Measurements from ENCODE around the gene WNT1.

Gene WNT1

DNA sequence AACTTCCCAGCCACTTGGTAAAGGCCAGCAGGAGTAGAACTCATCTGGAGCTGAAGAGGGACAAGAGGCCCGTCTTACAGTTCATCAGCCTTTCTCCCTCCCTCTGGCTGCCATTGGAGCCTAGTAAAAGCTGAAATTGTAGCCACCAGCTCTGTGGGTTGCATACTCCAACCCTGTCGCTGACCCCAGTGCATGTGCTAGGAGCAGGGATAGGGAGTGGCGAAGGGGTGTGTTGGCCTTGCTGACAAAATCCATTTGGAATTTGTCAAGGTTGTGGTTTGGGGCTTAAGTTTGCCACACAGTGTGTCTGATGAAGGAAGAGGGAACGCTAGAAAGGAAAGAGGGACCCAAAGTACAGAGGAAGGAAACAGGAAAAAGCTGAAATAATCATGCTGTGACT, 16.8 kb upstream of the WNT1 start:
- DNase-seq (ENCODE audit: low read depth in 2 of 2), result no peak

DNA sequence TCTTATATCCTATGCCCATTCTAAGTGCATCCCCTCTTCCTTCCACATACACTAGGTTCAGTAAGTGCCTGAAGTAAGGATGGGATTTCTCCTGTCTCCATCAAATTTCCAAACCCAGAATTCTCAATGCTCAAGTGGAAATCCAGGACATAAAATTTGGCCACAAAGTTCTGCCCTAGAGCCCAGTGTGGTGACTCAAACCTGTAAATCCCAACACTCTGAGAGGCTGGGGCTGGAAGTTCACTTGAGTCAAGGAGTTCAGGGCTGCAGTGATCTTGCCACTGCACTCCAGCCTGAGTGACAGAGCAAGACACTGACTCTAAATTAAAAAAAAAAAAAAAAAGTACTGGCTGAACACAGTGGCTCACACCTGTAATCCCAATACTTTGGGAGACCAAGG, 16.3 kb upstream of the WNT1 start:
- no peak for DNase-seq (ENCODE audit: low read depth in 2 of 2)

DNA sequence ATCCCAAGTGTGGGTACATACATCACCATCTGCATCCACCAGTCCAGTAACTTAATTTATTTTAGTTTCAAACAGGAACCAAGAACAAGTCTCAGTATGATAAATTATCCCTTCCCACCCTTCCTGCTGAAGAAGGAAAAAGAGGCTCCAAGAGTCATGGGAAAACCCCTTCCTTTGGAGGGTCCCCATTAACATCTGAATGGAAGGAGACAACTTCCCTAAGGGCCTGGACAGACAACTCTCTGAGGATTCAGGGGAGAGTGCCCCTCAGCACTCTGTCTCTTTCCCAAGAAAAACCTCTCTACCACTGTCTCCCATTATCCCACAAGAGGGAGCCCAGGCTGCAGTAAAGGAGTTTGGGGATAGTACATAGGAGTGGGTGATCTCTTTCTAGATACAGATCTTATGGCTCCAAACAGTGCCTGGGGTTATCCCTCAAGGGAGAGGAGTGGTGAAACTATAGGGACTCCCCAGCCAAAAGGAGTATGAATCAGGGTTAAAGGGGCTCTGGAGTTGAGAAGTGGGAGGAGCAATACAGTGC, 12.8 kb upstream of the WNT1 start:
- DNase-seq (ENCODE audit: low read depth in 2 of 2), result no peak

DNA sequence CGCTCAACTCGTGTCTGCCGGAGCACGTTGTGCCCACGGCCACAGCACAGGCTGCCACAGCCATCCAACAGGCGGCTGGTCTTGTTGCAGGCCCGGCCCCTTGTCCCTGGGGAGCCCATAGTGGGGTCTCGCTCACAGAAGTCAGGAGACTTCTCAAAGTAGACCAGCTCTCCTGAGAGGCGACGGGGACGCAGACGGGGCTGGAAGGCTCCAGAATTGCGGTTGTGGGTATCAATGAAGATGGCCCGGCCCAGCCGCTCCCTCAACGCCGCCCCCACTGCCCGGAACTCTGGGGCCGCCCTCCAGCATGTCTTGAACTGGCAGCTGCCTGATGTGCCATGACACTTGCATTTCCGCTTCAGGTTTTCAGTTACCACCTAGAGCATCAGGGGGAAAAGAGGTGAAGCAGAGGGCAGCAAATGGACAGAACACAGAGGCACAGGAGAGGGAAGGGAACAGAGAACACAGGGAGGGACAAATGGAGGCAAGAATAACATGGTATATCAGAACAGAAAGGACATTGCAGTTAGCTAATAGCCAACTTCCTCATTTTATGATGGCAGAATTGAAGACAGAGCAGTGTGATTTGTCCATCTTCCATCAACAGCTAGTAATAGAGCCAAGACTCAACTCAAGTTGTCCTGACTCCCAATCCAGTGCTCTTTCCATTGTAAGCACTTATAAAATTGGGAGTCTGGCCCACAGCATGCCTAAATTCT, 11.8 kb upstream of the WNT1 start:
- DNase-seq (ENCODE audit: low read depth in 2 of 2), result no peak

DNA sequence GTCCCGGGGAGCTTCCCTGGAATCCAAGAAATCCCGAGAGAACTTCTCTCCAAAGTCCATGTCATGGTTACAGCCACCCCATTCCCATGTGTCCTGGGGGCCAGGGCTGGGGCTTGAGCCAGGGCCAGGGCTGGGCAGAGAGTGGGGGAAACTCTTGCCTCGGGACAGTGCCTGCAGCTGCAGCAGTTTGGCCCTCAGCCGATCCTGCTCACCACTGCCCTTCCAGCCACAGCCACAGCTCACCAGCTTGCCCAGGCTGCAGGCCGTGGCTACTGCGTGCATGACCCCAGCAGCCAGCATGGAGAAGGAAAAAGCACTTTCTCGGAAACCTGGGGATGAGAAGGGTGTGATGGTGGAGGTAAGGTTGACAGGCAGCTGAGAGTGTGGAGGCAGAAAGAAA, 10.1 kb upstream of the WNT1 start:
- DNase-seq (ENCODE audit: low read depth in 2 of 2), result no peak

DNA sequence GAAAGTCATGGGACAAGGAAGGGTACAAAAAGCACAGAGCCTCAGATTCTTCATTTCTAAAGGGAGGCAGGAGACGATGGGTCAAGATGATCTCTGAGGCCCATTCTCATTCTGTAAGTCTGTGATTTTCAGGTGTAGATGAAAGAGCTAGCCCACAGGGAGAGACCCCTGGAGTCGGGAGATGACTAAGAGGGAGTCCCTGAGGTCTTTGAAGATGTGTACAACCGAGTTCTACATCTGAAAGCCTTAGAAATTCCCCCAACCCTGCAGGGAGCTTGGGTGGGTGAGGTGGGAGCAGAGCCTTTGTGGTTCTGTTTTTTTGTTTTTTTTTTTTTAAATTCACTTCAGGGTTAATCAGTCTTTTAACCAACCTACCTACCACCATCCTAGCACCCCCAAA, 9.7 kb upstream of the WNT1 start:
- DNase-seq (ENCODE audit: low read depth in 2 of 2), result no peak

DNA sequence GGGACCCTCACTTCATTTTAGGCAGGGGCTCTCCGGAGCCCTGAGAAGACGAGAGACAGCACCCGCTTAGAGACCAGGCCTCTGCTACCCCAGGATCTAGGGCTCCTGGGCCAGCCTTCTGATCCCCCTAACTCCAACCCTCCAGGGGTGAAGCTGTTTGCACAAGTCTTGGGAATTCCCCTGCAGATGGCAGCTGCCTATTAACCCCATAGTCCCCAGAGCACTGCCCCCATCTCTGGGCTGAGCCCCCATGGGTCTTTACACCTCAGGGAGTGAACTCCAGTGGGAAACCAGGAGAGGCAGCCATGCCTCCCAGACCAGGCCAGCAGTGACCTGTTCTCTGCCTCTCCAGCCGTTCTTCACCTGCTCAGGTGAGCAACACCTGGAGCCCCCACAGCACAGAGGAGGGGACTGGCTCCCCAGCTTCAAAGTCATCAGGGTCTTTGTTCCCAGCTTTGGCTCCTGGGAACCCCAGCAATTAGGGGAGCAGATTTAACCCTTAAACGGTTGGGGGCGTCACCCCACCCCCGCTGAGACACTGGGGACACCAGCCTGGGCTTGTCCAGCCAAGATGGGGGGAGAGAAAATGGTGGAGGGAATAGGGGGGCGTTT, 8.9 kb upstream of the WNT1 start:
- no peak for DNase-seq (ENCODE audit: low read depth in 2 of 2)

DNA sequence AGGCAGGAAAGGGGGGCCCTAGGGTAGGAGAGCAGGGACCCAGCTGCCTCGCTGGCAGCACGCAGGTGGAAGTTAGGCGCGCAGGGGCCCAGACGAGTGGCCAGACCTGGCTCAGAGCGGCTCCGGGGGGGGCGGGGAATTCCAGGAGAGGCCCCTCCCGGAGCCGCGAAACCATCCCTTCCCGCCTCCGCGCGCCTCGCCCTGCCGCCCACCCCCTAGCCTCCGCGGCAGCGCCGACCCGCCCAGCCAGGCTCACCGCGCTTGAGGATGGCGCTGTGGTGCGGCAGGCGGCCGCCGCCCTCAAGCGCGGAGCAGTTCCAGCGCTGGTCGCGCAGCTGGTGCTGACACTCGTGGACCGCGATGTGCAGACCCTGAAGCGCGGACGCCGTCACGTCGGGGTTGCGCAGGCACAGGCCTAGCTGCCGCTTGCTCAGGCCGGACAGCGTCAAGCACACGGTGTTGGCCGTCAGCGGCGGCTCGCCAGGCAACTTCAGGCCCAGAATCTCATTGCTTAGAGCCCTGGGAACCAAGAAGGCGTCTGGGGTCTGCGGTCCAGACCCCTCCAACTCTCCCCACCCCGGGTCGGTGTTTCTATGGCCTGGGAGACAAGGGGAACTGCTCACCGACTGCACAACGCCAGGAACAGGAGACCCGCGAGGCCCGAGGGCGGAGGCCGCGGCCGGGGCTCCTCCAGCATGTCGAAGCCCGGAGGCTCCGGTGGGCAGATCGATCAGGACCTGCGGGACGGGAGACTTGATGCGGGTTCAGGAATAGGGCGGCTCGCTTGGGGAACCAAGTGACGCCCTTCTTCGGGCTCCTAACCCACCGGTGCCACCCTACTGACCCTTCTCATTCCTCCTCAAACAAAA, 8.1 kb upstream of the WNT1 start:
- DNase-seq (ENCODE audit: low read depth in 2 of 2), result peak in 1 of 2 donors; percentile 54

DNA sequence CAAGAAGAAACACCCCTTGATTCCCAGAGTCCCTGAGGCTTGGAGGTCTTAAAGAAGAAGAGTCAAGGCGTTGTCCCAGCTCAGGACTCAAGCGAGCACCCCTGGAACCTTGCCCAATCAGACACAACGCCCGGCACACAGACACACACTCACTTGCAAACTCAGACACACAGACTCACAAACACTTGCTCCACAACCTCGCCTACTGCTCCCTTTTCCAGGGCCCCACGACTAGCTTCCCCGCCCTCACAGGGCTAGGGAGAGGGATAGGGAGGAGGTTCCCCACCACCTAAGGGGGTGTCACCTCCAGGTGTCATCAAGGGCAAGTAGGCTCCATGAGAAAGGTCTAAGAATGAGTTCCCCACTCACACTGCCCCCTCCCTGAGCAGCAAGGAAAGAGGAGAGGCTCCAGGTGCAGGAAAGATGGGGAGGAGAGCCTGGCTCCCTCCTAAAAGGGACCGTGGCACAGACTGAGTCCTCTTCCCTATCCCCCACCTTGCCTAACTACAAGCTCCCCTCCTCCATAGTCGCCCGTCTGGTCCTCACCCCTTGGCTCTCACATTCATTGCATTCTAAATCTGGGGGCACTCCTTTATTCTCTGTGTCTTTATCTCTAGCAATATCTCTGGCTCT, 7.3 kb upstream of the WNT1 start:
- DNase-seq (ENCODE audit: low read depth in 2 of 2), result no peak

DNA sequence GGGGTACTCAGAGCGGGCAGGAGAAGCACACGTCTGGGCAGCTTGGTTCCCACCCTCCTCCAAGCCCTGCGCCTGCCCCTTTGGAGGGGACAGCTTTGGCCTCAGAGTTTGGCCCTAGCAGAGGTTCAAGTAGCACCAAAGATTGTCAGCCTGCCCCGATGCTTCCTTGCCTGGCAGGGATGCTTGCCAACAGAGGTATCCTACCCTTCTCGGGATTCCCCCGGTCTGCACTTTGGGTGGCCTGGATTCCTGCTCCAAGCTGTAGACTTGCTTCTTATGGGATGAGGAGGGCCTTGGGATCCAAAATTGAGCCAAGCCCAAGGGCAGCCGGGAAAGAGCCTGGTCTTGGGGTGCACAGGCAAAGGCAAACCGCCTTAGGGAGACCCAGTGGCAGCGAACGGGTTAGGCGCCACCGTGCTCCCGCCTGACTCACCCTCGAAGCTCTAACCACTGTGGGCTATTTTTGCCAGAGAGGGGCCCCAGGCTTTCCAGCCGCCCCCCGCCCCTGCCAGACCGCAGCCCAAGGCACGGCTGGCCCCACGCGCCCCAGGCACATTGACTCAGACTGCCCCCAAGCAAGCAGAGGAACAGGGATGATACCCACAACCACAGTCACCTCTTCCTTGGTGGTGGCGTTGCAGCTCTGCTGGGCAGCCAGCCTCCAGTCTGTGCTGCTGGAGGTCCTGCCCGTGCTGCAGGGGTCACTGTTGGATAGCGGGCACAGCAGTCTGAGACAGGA, 5.7 kb upstream of the WNT1 start:
- no peak for DNase-seq (ENCODE audit: low read depth in 2 of 2)

DNA sequence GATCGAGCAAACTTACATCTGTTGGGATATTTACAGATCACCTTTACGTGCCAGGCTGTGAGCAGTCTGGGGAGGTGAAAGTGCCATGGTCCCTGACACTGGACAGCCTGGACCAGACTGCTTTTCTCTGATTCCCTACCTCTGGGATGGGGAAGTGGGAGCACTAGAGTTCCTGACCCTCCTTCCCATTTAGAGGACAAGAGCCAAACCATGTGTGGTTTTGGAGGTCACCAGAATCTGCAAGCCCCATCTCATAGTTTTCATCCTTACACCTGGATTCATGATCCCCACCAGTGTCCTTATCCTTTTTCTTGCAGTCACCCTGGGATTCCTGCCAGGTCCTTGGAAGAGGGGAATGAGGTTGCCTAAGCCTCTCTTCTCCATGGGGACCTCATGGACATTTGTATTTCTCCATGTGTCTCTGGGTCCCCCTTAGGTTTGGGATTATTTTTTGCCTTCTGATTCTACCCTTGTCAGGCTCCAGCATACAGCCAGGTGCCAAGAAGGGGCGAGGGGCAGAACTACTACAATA, 5.1 kb upstream of the WNT1 start:
- DNase-seq (ENCODE audit: low read depth in 2 of 2), result no peak

DNA sequence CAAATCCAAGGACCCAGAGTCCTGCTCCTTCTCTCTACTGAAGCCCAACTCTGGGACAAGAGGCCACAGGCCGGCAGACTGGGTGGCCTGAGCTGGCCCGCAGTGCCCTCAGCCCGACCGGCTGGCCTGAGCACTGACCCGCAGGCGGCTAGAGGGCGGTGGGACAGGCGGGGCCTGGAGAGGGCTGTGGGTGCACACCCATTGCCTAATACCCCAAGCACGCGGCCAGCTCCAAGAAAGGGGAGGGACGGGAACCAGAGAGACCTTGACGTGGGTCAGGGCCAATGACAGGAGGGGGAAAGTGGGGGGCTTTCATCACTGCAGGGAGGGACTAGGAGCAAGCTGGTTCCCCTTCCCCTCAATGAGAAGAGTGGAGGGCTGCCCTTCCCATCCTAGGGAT, 4.6 kb upstream of the WNT1 start:
- no peak for DNase-seq (ENCODE audit: low read depth in 2 of 2)

DNA sequence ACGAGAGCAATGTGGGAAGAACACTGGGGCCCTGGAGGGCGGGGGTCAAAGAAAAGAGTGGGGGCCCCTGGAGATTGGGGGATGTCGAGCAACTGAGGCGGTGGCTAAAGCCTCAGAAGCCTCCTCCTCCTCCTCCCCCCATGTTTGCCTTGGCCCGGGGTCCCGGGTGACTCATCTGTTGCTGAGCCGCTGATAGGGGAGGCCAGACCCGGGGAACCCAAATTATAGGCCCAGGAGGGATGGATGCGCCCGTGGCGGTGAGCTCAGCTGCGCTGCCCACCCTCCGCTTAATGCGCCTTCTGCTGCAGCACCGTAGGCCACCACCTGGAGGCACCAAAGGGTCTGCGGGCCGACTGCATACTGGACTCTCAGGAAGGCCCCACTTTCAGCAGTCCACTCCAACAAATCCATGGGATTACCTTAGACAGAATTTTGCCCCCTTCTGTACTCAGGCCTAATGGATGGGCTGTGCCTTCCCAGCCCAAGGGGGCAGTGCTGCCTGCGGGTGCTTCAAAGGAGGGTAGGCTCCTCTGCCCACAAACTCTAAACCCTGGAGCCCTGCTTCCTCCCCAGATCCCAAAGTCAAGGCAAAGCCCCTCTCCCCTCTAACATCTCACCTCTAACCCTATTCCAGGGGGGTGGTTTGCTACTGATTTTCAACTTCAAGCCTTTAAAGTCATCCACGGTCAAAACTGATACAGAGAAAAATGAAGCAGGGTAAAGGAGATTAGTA, 4.0 kb upstream of the WNT1 start:
- DNase-seq (ENCODE audit: low read depth in 2 of 2), result no peak

DNA sequence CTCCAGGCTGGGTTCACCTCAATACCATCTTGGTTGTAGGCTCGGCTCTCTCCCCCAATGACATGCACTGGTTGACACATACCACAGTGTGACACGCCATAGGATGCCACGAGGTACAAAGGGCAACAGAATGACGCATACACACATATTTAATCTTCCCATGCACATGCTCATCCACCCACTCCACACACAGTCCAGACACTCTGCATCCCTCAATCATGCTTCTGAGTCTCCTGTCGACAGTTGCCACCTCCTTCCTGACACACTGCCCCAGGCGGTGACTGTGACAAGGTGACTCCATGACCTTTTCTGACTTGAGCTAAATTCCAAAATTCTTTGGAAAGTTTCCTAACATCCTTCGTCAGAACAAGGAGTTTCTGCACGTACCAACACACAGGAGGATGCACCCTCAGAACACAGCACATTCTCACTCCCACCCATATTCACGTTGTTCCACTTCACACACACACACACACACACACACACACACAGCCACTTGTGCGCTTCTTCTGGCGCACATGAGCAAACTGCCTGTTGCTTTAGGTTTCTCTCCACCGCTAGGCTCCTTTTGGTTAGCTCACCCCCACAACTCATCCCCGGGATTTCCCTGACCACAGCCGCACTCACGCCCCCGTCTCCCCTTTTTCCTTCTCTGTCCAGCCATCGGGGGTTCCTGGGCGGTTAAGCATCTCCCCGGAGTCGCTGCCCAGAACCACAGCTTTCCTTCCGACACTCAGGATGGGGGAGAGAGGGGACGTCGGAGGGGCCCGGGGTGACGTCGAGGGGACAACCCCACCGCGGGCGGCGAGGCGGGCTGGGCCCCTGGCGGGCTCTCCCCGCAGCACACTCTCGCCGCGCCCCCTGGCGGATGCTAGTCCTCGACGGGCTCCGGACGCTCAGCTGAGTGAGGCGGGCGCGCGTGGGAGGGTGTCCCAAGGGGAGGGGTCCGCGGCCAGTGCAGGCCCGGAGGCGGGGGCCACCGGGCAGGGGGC, 536 bp upstream of the WNT1 start:
- DNase-seq (ENCODE audit: low read depth in 2 of 2), result peak; percentile 76 to 85

DNA sequence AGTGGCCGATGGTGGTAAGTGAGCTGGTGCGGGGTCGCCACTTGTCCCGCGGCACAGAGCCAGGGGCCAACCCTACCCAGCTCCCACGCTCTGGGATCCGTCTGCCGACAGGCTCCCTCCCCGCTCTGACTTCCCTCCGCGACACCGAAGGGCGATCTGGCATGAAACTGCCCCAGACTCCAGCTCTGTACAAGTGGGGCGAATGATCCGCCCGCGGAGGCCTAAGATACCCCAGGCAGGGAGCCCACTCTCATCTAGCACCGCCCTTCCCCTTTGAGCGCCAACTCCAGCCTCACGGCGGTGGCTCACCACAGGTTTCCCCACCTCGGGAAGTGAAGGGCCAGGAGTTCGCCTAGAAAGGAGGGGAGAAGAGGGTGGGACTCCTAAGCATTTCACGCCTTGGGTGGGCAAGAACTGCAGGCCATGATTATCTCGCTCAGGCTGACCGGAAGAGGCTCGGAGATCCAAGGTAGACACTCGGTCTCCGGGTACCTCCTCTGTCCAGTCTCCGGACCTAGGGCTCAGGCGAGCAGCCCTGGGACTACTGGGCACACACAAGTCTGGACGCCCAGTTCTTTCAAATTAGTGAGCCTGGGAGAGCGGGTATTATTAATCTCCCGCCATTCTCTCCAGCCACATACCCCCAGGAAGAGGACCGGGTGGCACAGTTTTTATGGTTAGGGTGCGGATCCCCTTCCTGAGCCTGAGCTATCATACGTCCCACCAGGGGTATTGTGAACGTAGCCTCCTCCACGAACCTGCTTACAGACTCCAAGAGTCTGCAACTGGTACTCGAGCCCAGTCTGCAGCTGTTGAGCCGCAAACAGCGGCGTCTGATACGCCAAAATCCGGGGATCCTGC, 849 bp downstream of the WNT1 start:
- DNase-seq (ENCODE audit: low read depth in 2 of 2), result no peak

DNA sequence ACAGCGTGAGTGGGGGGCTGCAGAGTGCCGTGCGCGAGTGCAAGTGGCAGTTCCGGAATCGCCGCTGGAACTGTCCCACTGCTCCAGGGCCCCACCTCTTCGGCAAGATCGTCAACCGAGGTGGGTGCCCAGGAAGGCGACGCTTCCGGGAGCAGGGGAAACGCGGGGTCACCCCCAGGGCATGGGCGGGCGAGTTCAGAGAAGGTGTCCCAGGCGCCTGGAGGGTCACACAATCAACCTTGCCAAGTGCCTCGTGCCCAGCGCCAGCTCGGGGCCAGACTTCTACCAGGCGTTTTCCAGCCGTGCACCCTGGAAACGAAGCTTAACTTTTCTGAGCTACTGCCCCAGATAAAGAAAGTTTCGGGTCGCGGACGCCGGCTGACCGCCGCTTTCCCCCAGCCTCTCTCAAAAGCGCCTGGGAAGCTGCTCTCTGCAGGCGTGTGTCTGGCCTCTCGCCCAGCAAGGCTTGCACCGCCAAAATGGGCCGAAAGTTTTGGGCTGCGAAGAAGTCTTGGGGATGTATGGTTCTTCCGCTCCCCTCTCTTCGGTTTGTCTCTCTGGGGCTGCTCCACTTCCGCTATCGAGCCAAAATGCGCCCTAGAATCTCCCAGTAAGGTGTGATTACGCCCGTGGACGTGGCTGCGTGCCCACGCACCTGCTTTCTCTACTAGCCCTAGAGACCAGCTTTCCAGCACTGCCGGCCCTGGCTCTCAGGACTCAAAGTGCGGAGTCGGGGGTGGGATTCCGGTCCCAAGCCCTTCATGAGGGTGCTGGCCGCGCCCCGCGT, 1.7 kb downstream of the WNT1 start:
- DNase-seq (ENCODE audit: low read depth in 2 of 2), result no peak

DNA sequence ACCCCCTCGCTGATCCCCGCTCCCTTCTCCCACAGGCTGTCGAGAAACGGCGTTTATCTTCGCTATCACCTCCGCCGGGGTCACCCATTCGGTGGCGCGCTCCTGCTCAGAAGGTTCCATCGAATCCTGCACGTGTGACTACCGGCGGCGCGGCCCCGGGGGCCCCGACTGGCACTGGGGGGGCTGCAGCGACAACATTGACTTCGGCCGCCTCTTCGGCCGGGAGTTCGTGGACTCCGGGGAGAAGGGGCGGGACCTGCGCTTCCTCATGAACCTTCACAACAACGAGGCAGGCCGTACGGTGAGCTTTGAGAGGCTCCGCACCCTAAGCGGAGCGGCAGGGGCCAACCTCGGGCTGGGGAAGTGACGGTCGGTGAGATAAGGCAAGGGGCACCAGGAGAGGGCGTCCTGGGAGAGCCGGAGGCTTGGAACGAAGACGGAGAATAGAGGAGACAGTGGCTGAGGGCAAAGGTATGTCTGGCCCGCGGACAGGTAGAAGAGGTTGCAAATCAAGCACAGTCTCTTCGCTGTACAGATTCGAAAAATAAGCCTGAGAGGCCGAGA, 2.3 kb downstream of the WNT1 start:
- no peak for DNase-seq (ENCODE audit: low read depth in 2 of 2)

All from stimulated activated CD4-positive, alpha-beta T cell treated with anti-CD3 and anti-CD28 coated beads, Interleukin-1b, Interleukin-23, amount 100 ng/mL, for 4 hours (primary cell).